Calu3 (cell line): Measurements from ENCODE around the gene RYR1. TPM values are rescaled to one million over a fixed set of nuclear protein-coding genes. Genes with fewer than 3 reads are reported as not detected.

ENCODE experiments used
- BruUV-seq: library from RNA; stranded (reverse); fragments of 400-500 nt; replicated peaks from 2 replicates; lab custom pipeline; 2021; lab: Mats Ljungman, UMichigan
- CTCF ChIA-PET: fragments of 300-600 bp; sonication (Branson Sonifier 250); formaldehyde crosslinking; loops from one replicate; lab custom pipeline; 2022; ENCODE audit warnings: antibody characterized with exemption; lab: Charles Lee
- DNase-seq: peaks from one replicate; pipeline ENCODE4 v3.0.0; 2022
- H3K27ac Mint-ChIP-seq: one replicate; pipeline ENCODE4 v1.8.0; 2022; ENCODE audit warnings: mixed read lengths; ENCODE audit not compliant: unreplicated experiment
- H3K27me3 Mint-ChIP-seq: one replicate; pipeline ENCODE4 v1.8.0; 2022; ENCODE audit warnings: mixed read lengths; ENCODE audit not compliant: unreplicated experiment
- H3K36me3 Mint-ChIP-seq: one replicate; pipeline ENCODE4 v1.8.0; 2022; ENCODE audit warnings: mild to moderate bottlenecking, moderate library complexity, mixed read lengths; ENCODE audit not compliant: insufficient read depth, unreplicated experiment
- H3K4me1 Mint-ChIP-seq: one replicate; pipeline ENCODE4 v1.8.0; 2022; ENCODE audit warnings: mild to moderate bottlenecking, low read depth, mixed read lengths; ENCODE audit not compliant: unreplicated experiment
- H3K4me3 Mint-ChIP-seq: one replicate; pipeline ENCODE4 v1.8.0; 2022; ENCODE audit warnings: mild to moderate bottlenecking, low read depth, moderate library complexity, mixed read lengths; ENCODE audit not compliant: unreplicated experiment
- H3K9me3 Mint-ChIP-seq: one replicate; pipeline ENCODE4 v1.8.0; 2022; ENCODE audit warnings: low read depth, mixed read lengths; ENCODE audit not compliant: unreplicated experiment
- CTCF ChIP-seq: fragments of 200-600 bp; IDR thresholded peaks from one replicate; pipeline ENCODE4 v1.8.0; 2022; ENCODE audit warnings: antibody characterized with exemption; ENCODE audit not compliant: unreplicated experiment
- intact Hi-C: fragments of 100-400 bp; cut with micrococcal nuclease; formaldehyde crosslinking; loops from one replicate; pipeline ENCODE4 v1.10.0; 2022; ENCODE audit not compliant: unreplicated experiment
- total RNA-seq: library from RNA; stranded (reverse); gene quantifications from 2 replicates; pipeline ENCODE4 v1.2.3, GENCODE V29; 2022

The RYR1 gene
- total RNA-seq, 1 experiment from 2014 or later = 1.4 TPM

GRCh38 chr19:38457690-38458405, 24.4 kb downstream of the RYR1 start:
- no peaks in the 10 kb centered on the region for H3K4me1 Mint-ChIP-seq
- no peak overlapping the region for H3K4me3 Mint-ChIP-seq
- no peak overlapping the region for H3K27ac Mint-ChIP-seq
- CTCF ChIA-PET = no interaction called here
- DNase-seq = no peak
- no TSS peak for BruUV-seq
- no peaks in the 10 kb centered on the region for H3K36me3 Mint-ChIP-seq
- H3K9me3 Mint-ChIP-seq = no peaks in the 10 kb centered on the region
- peaks cover 56% of the 10 kb centered on the region for H3K27me3 Mint-ChIP-seq
- intact Hi-C loops = no loop called here
- no peak for TF ChIP-seq CTCF

- DNase-seq = no peak
- Mint-ChIP-seq H3K9me3 (no peaks in the 10 kb centered on the region), H3K27ac (no peak overlapping the region), H3K4me3 (no peak overlapping the region), H3K27me3 (peaks cover 61% of the 10 kb centered on the region), H3K36me3 (no peaks in the 10 kb centered on the region), H3K4me1 (no peaks in the 10 kb centered on the region)
- CTCF ChIA-PET = no interaction called here
- intact Hi-C loops = no loop called here
- TF ChIP-seq CTCF = no peak
- BruUV-seq = no TSS peak
These were observed 25.5 kb downstream of the RYR1 start for GRCh38 chr19:38458991-38459390.

- Mint-ChIP-seq H3K9me3 (no peaks in the 10 kb centered on the region), H3K27me3 (peaks cover 41% of the 10 kb centered on the region), H3K27ac (no peak overlapping the region), H3K4me3 (no peak overlapping the region), H3K4me1 (no peaks in the 10 kb centered on the region), H3K36me3 (peaks cover 7% of the 10 kb centered on the region)
- BruUV-seq = no TSS peak
- TF ChIP-seq CTCF = no peak
- CTCF ChIA-PET = no interaction called here
- no peak for DNase-seq
- intact Hi-C loops = no loop called here
These were observed 29.9 kb downstream of the RYR1 start for GRCh38 chr19:38463365-38463764.

- Mint-ChIP-seq H3K4me1 (no peaks in the 10 kb centered on the region), H3K27ac (no peak overlapping the region), H3K27me3 (peaks cover 31% of the 10 kb centered on the region), H3K4me3 (no peak overlapping the region), H3K36me3 (peaks cover 7% of the 10 kb centered on the region), H3K9me3 (no peaks in the 10 kb centered on the region)
- no peak for DNase-seq
- TF ChIP-seq CTCF = no peak
- intact Hi-C loops = no loop called here
- CTCF ChIA-PET = interaction anchor here (0.7 kb wide), 1 partner anchor 45 kb away, joined by 3 read pairs; no protein-coding TSS in a partner anchor
- no TSS peak for BruUV-seq
These were observed 31.1 kb downstream of the RYR1 start for GRCh38 chr19:38464421-38465082.
